KOPT-K1 (cell line): ENCODE data around the gene COG4.
A peak's percentile ranks its signal among the peaks of the same experiment; 100 is the strongest.
"Not testable (repeated sequence)": the region's sequence is repeated elsewhere in the genome, so short reads cannot be mapped to it uniquely, and the experiment has no call there.

ENCODE experiments used
- H3K27ac ChIP-seq: fragments of 200-600 bp; sonication (generic); 2 replicates; pipeline ENCODE4 v1.5.1; 2016; ENCODE audit warnings: antibody characterized with exemption, mild to moderate bottlenecking, low read depth, low read length; ENCODE audit not compliant: poor library complexity, severe bottlenecking
- H3K36me3 ChIP-seq: fragments of 200-600 bp; sonication (generic); 2 replicates; pipeline ENCODE4 v1.5.1; 2017; ENCODE audit warnings: antibody characterized with exemption, mild to moderate bottlenecking, low read length, moderate library complexity; ENCODE audit not compliant: insufficient read depth
- H3K9me3 ChIP-seq: fragments of 200-600 bp; sonication (generic); 2 replicates; pipeline ENCODE4 v1.5.1; 2017; ENCODE audit warnings: antibody characterized with exemption, low read length, mild to moderate bottlenecking; ENCODE audit not compliant: insufficient read depth, poor library complexity, severe bottlenecking

Gene COG4

GRCh38 chr16:70548936-70549335, 25.6 kb upstream of the COG4 start:
- Histone ChIP-seq H3K27ac (no peak overlapping the region), H3K36me3 (peaks cover 100% of the 10 kb centered on the region), H3K9me3 (no peaks in the 10 kb centered on the region)

GRCh38 chr16:70544548-70544947, 21.2 kb upstream of the COG4 start:
- Histone ChIP-seq H3K9me3 (no peaks in the 10 kb centered on the region), H3K27ac (no peak overlapping the region), H3K36me3 (peaks cover 100% of the 10 kb centered on the region)

DNA sequence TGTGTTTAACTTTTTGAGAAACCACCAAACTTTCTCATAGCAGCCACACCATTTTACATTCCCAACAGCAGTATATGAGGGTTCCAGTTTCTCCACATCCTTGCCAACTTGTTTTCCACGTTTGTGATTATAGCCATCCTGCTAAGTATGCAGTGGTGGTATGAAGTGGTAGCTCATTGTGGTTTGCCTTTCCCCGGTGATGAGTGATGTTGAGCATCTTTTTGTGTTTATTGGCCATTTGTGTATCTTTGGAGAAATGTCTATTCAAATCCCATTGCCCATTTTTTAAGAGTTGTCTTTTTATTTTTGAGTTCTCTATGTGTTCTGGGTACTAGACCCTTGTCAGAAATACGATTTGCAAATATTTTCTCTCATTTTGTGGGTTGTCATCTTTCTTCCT, 17.6 kb upstream of the COG4 start:
- Histone ChIP-seq H3K9me3 (no peaks in the 10 kb centered on the region), H3K36me3 (peaks cover 99% of the 10 kb centered on the region), H3K27ac (no peak overlapping the region)

DNA sequence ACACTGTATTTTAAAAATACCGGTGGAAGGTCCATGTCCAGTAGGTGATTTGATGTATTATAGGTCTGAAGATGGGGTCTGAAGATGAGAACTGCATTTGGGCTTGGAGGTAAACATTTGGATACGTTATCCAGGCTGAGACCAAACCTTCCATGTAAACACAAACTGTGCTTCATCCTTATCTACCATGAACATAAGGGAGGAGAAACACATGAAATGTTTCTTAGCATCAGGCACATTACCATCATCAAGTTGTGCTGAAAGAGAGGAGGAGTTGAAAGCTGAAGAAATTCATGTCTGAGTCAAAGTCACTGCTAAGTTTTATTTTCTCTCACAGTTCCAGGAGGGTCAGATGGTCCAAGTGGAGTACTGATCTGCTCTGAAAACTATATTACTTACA, 11.6 kb upstream of the COG4 start:
- Histone ChIP-seq H3K36me3 (peaks cover 99% of the 10 kb centered on the region), H3K27ac (no peak overlapping the region), H3K9me3 (no peaks in the 10 kb centered on the region)

GRCh38 chr16:70529954-70530353, 6.6 kb upstream of the COG4 start:
- H3K27ac ChIP-seq, H3K9me3 ChIP-seq: not testable (repeated sequence)
- peaks cover 96% of the 10 kb centered on the region for H3K36me3 ChIP-seq

- no peaks in the 10 kb centered on the region for H3K9me3 ChIP-seq
- H3K36me3 ChIP-seq, result peaks cover 89% of the 10 kb centered on the region
- H3K27ac ChIP-seq, result no peak overlapping the region
Observed at GRCh38 chr16:70529051-70529777, 5.9 kb upstream of the COG4 start.

DNA sequence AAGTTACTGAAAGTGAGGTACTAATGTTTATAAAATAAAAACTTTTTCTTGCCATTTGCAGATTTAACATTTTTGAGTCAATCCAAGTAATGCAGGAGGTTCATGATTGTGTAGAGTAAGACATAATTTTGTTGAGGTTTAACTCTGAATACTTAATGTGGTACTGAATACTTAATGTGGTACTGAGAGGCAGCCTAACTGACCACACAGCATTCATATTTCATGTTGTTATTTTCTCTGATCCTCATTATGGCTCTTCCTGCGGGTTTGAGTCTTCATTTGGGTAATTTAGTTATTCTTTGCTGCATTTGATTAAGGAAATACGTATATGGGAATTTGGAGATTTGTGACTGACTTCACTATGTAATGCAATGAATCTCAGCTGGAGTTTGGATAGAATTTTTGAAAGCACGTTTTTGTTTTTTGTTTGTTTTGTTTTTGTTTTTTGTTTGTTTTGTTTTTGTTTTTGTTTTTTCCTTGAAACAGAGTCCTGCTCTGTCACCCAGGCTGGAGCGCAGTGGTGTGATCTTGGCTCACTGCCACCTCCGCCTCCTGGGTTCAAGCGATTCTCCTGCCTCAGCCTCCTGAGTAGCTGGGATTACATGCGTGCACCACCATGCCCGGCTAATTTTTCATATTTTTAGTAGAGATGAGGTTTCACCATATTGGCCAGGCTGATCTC, 4.1 kb upstream of the COG4 start:
- Histone ChIP-seq H3K9me3 (no peaks in the 10 kb centered on the region), H3K36me3 (peaks cover 72% of the 10 kb centered on the region), H3K27ac (no peak overlapping the region)

- H3K9me3 ChIP-seq, result no peaks in the 10 kb centered on the region
- no peak overlapping the region for H3K27ac ChIP-seq
- peaks cover 61% of the 10 kb centered on the region for H3K36me3 ChIP-seq
Observed at GRCh38 chr16:70526403-70526802, 3.0 kb upstream of the COG4 start.

GRCh38 chr16:70524399-70524825, 1.1 kb upstream of the COG4 start:
- not testable (repeated sequence) for H3K9me3 ChIP-seq
- Histone ChIP-seq H3K27ac (peak overlapping the region; percentile 93), H3K36me3 (peaks cover 41% of the 10 kb centered on the region)

DNA sequence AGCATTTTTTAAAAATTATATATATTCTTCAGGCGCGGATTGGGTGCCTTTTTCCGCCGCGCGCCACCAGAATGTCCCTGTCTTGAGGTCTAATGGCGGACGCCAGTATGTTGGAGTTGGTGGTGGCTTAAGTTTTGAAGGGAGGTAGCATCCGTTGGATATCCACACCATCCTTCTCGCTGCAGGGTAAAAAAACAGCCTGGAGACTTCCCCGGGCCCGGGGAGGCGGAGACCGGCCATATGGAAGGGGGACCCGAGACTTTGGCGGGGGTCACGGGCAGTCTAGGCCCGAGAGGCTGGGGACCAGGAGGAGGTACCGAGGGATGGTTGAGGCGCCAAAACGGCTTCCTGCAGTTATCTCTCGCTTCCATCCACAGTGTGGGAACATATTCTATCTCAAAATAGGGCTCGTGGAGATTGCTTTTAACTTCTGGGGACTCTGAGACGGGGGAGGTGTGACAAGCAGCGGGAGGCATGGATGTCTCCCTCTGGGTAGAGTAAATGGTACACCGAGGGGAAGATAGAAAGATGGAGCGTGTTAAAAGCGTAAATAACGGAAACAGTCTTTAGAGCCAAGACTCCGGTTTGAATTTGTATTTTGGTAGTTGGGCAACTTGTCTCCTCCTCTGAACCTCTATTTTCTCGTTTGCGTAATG, 517 bp upstream of the COG4 start, which contains the start of gene SF3B3:
TSS of gene SF3B3 (plus strand) at position 74 of the 656 bp plus-strand sequence. CDS start 2,841 bp downstream, outside the sequence.
- H3K36me3 ChIP-seq, result peaks cover 36% of the 10 kb centered on the region
- no peaks in the 10 kb centered on the region for H3K9me3 ChIP-seq
- H3K27ac ChIP-seq, result peak within 1 kb of the TSS; percentile 93

DNA sequence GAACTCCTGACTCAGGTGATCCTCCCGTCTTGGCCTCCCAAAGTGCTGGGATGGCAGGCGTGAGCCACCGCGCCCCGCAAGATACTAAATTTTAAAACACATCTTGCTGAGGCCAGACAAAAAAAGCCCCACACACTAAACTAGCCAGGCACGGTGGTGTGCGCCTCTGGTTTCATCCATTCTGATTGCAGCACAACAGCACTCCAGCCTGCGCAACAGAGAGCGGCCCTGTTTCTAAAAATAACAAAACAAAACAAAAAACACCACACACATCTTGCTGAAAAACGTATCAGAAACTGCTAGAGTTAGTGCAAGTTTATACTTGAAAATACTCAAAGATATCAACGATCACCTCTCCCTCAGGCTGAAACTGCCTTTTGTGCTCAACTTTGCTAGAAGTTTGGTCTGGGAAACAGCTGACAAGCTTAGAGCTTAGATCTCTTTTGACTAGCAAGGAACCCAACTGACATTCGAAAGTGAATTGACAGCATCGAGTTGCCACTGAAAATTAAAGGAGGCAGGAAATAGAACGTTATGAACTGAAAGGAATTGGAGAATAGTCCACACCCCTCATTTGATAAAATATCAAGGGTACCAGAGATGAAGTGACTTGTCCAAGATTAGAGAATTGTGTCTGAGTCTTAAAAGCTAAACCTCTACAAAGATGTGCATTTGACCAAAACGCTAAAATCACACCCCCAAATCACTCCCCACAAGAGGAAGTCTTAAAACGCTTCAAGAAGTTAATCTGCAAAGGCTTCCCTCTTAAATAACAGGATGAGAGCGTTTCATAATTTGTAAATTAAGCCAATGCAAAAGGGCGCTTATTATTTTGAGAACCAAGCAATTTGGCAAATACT, 908 bp downstream of the COG4 start:
- H3K27ac ChIP-seq, result peak overlapping the region; percentile 93
- H3K36me3 ChIP-seq, result peaks cover 33% of the 10 kb centered on the region
- H3K9me3 ChIP-seq, result no peaks in the 10 kb centered on the region

- Histone ChIP-seq H3K36me3 (peaks cover 35% of the 10 kb centered on the region), H3K9me3 (no peaks in the 10 kb centered on the region), H3K27ac (peak overlapping the region; percentile 71)
Observed at GRCh38 chr16:70520612-70521297, 2.6 kb downstream of the COG4 start.

- Histone ChIP-seq H3K36me3 (peaks cover 96% of the 10 kb centered on the region), H3K9me3 (no peaks in the 10 kb centered on the region), H3K27ac (no peak overlapping the region)
Observed at GRCh38 chr16:70512456-70512855, 10.9 kb downstream of the COG4 start.

GRCh38 chr16:70511833-70512232, 11.5 kb downstream of the COG4 start:
- Histone ChIP-seq H3K36me3 (peaks cover 96% of the 10 kb centered on the region), H3K9me3 (no peaks in the 10 kb centered on the region), H3K27ac (no peak overlapping the region)
